ENCODE results near the gene B3GAT3. TPM values are rescaled to one million over a fixed set of nuclear protein-coding genes. Genes with fewer than 3 reads are reported as not detected.

The B3GAT3 gene
- total RNA-seq, 4 donors from 2014 or later, result 23.0 to 33.4 (median 25.1) TPM

GRCh38 chr11:62648185-62648966, 26.6 kb upstream of the B3GAT3 start:
- no peaks in the 10 kb centered on the region for H3K27me3 ChIP-seq
- H3K9me3 ChIP-seq, result no peaks in the 10 kb centered on the region
- H3K27ac ChIP-seq, result no peak overlapping the region
- peaks cover 19 to 22% of the 10 kb centered on the region in 2 donors for H3K4me1 ChIP-seq
- 91 to 95% methylated on average over 18 to 19 of the region's 24 CpGs for WGBS, 2 donors
- TF ChIP-seq CTCF (IDR thresholded peaks at IDR 0.05) (no peak), POLR2A (IDR thresholded peaks at IDR 0.05) (no peak)
- H3K4me3 ChIP-seq (replicated peaks in 1 of 3), result no peak overlapping the region
- peaks cover under 1 to 18% of the 10 kb centered on the region in 2 donors for H3K36me3 ChIP-seq
- no peak for DNase-seq
- intact Hi-C loops (cut with DNase I), result no loop called here

- Histone ChIP-seq H3K27me3 (no peaks in the 10 kb centered on the region), H3K9me3 (no peaks in the 10 kb centered on the region), H3K4me3 (replicated peaks in 1 of 3) (no peak overlapping the region), H3K27ac (no peak overlapping the region), H3K36me3 (peaks cover 8 to 22% of the 10 kb centered on the region in 2 donors), H3K4me1 (peaks cover 18 to 22% of the 10 kb centered on the region in 2 donors)
- intact Hi-C loops (cut with DNase I), result no loop called here
- no peak for TF ChIP-seq POLR2A (IDR thresholded peaks at IDR 0.05)
- TF ChIP-seq CTCF (IDR thresholded peaks at IDR 0.05), result no peak
- WGBS, 2 donors, result 72 to 92% methylated on average over 2 of the region's 6 CpGs
- no peak for DNase-seq
Measured at GRCh38 chr11:62647609-62648005, 25.8 kb upstream of the B3GAT3 start.

GRCh38 chr11:62646825-62647608, 25.2 kb upstream of the B3GAT3 start:
- Histone ChIP-seq H3K4me3 (replicated peaks in 1 of 3) (peak overlapping the region in 1 of 3 donors; percentile 84), H3K27ac (no peak overlapping the region), H3K27me3 (no peaks in the 10 kb centered on the region), H3K9me3 (no peaks in the 10 kb centered on the region), H3K4me1 (peaks cover 13 to 16% of the 10 kb centered on the region in 2 donors), H3K36me3 (peaks cover 9 to 25% of the 10 kb centered on the region in 2 donors)
- DNase-seq, result no peak
- intact Hi-C loops (cut with DNase I), result no loop called here
- WGBS, 2 donors, result 42 to 46% methylated on average over 16 to 18 of the region's 32 CpGs
- no peak for TF ChIP-seq CTCF (IDR thresholded peaks at IDR 0.05)
- no peak for TF ChIP-seq POLR2A (IDR thresholded peaks at IDR 0.05)

GRCh38 chr11:62645946-62646824, 24.4 kb upstream of the B3GAT3 start, which contains the start of gene GANAB:
GANAB (minus strand) TSS chr11:62646613; CDS start chr11:62646599, 14 bp downstream.
- H3K36me3 ChIP-seq, result peaks cover 9 to 25% of the 10 kb centered on the region in 2 donors

More at GRCh38 chr11:62645946-62646824, 24.4 kb upstream of the B3GAT3 start, which contains the start of gene GANAB:
- H3K27me3 ChIP-seq, result no peaks in the 10 kb centered on the region
- no peaks in the 10 kb centered on the region for H3K9me3 ChIP-seq
- intact Hi-C loops (cut with DNase I), result no loop called here
- peaks cover 11 to 13% of the 10 kb centered on the region in 2 donors for H3K4me1 ChIP-seq
- peak within 1 kb of the TSS; percentile 64 to 99 (median 84) for H3K4me3 ChIP-seq (replicated peaks in 1 of 3)
- DNase-seq, result peak; percentile 100
- WGBS, 2 donors, result 0% methylated on average over 37 to 42 of the region's 73 CpGs
- peak within 1 kb of the TSS; percentile 64 to 88 (median 87) for H3K27ac ChIP-seq
- TF ChIP-seq CTCF (IDR thresholded peaks at IDR 0.05) (peak in 1 of 6 experiments; percentile 14), POLR2A (IDR thresholded peaks at IDR 0.05) (peak in 1 of 2 donors; percentile 79)

All from thyroid gland (tissue), 4 donors.